ENCODE data around the gene CACNA1C.

CACNA1C gene

DNA sequence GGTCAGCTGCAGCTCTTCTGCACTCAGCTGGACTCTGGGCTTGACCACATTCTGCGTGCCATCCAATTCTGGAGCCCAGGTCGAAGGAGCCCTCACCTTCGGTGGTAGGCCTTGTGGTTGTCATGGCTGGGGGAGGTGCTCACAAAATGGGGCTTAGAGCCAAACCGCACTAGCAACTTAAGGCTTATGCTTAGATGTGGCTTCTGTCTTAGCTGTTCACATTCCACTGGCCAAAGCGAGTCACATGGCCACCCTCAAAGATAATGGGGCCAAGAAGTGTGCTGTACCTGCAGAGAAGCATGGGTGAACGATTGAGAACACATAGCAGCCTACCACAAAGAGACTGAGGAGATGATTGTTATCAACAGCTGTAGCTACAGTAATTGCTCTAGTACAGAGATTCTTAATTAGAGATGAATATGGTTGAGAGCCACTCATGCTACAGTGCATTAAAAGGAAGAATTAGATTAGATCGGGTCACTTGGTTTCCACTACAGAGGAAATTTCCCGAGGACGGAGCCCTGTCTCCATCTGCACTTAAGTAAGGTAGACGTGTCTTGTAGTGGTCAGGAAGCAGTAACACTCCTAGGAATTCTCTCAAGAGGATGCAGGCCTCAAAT, 407.4 kb downstream of the CACNA1C start:
- DNase-seq (ENCODE audit: low spot score): no peak
- no peak for TF ChIP-seq CTCF (IDR thresholded peaks at IDR 0.05; ENCODE audit: extremely low read depth, missing control alignments)

GRCh38 chr12:2461046-2461445, 408.3 kb downstream of the CACNA1C start:
- TF ChIP-seq CTCF (IDR thresholded peaks at IDR 0.05; ENCODE audit: extremely low read depth, missing control alignments): no peak
- DNase-seq (ENCODE audit: low spot score): no peak

DNA sequence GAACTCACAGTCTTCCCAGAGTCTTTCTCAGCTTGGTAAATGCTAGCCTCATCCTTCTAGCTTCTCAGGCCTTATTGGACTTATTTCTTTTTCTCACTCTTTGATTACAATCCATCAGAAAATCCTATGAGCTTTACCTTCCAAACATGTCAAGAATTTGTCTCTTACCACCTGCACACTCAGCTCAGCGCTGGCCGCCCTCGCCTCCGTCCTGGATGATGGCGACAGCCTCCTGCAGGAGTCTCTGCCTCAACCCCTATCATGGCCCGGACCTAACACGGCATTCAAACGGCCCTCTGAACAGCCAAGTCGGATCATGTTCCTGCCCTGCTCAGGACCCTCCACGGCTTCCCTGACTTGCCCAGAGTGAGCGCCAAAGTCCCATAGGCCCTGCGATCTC, 408.9 kb downstream of the CACNA1C start:
- TF ChIP-seq CTCF (IDR thresholded peaks at IDR 0.05; ENCODE audit: extremely low read depth, missing control alignments): no peak
- DNase-seq (ENCODE audit: low spot score): no peak

DNA sequence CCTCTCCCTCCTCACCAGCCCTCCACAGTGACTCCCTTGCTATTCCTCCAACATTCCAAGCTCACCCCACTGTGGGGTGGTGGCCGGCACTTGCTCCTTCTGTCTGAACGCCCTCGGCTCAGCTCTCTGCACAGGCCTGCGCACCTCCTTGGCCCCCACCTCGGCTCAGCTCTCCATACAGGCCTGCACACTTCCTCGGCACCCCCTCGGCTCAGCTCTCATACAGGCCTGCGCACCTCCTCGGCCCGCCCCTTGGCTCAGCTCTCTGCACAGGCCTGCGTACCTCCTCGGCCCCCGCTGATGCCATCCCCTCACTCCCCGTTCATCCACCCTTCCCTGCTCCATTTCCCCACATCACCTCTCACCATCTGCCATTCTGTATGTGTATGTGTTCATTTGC, 409.3 kb downstream of the CACNA1C start:
- no peak for DNase-seq (ENCODE audit: low spot score)
- no peak for TF ChIP-seq CTCF (IDR thresholded peaks at IDR 0.05; ENCODE audit: extremely low read depth, missing control alignments)

- no peak for DNase-seq (ENCODE audit: low spot score)
- TF ChIP-seq CTCF (IDR thresholded peaks at IDR 0.05; ENCODE audit: extremely low read depth, missing control alignments): no peak
Measured at GRCh38 chr12:2463719-2464118, 410.9 kb downstream of the CACNA1C start.

GRCh38 chr12:2465681-2466080, 412.9 kb downstream of the CACNA1C start:
- no peak for TF ChIP-seq CTCF (IDR thresholded peaks at IDR 0.05; ENCODE audit: extremely low read depth, missing control alignments)
- no peak for DNase-seq (ENCODE audit: low spot score)

- no peak for TF ChIP-seq CTCF (IDR thresholded peaks at IDR 0.05; ENCODE audit: extremely low read depth, missing control alignments)
- no peak for DNase-seq (ENCODE audit: low spot score)
Measured at GRCh38 chr12:2466211-2466610, 413.4 kb downstream of the CACNA1C start.

Measured in GM20000 (cell line).